ENCODE measurements around the gene ZFYVE26.

The ZFYVE26 gene

DNA sequence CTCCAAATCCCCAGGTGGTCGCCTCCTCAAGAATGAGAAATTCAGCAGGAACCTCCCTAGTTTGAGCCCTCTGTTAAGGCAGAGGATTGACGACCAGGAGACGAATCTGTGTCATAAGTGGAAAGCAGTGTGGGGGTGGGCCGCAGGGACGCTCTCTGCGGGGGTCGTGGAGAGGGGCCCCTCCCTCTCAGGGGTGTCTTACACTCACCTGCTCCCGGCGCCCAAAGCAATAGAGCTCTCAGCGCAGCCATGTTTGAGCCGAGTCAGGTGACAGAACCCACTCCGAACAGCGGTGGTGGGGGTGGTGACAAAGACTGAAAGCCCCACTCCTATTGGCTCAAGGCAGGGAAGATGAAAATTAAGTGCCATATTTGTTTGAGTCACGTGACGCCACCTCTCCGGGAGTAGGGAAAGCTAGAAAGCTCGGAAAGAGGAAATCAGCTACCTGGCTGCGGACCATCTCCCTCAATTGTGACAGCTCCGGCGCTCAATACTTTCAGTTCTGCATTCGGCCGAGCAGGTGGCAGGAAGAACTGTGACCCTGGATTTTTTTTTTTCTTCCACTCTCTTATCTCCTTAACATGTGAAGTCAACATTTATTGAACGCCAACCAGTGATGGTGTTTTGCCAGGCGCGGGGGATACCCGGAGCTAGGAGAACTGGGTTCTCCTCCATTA lies at the start of gene ZFYVE26:
Gene ZFYVE26 (minus strand): TSS at position 265 of the 677 bp plus-strand sequence. CDS start 627 bp downstream, outside the sequence.
- H3K27ac ChIP-seq (ENCODE audit: low read length): peak within 1 kb of the TSS; percentile 78
- no peaks in the 10 kb centered on the region for H3K27me3 ChIP-seq (ENCODE audit: control insufficient read depth in 1 of 2, insufficient read depth in 2 of 2, low read length in 2 of 2)
- H3K36me3 ChIP-seq (ENCODE audit: control insufficient read depth in 2 of 2, insufficient read depth in 2 of 2, low read length in 2 of 2): peaks cover 3 to 8% of the 10 kb centered on the region in 2 donors
- no peaks in the 10 kb centered on the region for H3K9me3 ChIP-seq (ENCODE audit: control insufficient read depth in 2 of 2, low read length in 2 of 2)
- H3K4me1 ChIP-seq (ENCODE audit: control insufficient read depth, insufficient read depth, low read length): peaks cover 22% of the 10 kb centered on the region
- peak within 1 kb of the TSS; percentile 59 to 86 for H3K9ac ChIP-seq (ENCODE audit: low read length in 2 of 2)
- peak within 1 kb of the TSS; percentile 89 to 94 for H3K4me3 ChIP-seq (ENCODE audit: low read length in 2 of 2)

DNA sequence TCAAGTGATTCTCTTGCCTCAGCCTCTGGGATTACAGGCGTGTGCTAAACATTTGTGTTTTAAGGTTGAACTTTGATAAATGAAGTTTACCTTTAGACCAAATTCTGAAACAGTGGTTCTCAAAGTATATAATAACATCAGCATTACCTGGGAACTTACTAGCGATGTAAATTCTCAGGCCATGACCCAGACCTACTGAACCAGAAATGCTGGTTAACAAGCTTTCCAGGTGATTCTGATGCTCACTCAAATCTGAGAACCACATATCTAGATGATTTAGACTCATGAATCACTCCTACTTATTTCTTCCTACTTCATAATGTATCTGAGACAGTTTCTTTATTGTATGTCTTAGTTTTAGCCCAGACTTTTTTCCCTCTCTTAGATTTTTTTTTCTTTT lies 46.8 kb upstream of the ZFYVE26 start:
- Histone ChIP-seq H3K27ac (ENCODE audit: low read length) (no peak overlapping the region), H3K9ac (ENCODE audit: low read length in 2 of 2) (no peak overlapping the region), H3K4me3 (ENCODE audit: low read length in 2 of 2) (no peak overlapping the region), H3K9me3 (ENCODE audit: control insufficient read depth in 2 of 2, low read length in 2 of 2) (no peaks in the 10 kb centered on the region), H3K27me3 (ENCODE audit: control insufficient read depth in 1 of 2, insufficient read depth in 2 of 2, low read length in 2 of 2) (no peaks in the 10 kb centered on the region), H3K36me3 (ENCODE audit: control insufficient read depth in 2 of 2, insufficient read depth in 2 of 2, low read length in 2 of 2) (no peaks in the 10 kb centered on the region), H3K4me1 (ENCODE audit: control insufficient read depth, insufficient read depth, low read length) (no peaks in the 10 kb centered on the region)

DNA sequence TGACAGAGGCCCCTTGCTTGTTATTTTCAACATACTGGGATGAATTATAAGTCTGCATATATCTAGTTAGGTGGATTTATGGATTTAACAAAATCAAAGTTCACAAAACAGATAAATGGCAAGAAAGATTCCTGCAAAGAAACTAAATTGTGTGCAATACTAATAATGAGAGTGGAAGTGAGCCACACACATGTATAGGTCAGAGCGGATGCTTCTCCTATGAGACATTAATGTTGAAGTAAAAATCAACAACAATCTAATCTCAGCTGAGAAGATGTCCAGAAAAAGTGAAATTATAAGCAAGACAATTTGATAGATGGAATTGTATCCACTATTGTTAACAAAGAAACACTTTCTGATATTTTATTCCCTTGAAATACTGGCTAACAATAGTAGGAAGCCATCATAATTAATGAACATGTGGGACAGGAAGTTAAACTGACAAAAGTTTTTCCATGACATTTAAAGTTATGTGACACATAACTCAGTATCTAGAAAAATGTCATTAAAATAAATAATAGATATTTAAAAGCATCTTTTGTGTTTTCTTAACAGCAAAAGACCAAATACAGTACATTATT lies 42.9 kb upstream of the ZFYVE26 start:
- Histone ChIP-seq H3K27ac (ENCODE audit: low read length) (no peak overlapping the region), H3K9ac (ENCODE audit: low read length in 2 of 2) (no peak overlapping the region), H3K4me3 (ENCODE audit: low read length in 2 of 2) (no peak overlapping the region), H3K36me3 (ENCODE audit: control insufficient read depth in 2 of 2, insufficient read depth in 2 of 2, low read length in 2 of 2) (no peaks in the 10 kb centered on the region), H3K27me3 (ENCODE audit: control insufficient read depth in 1 of 2, insufficient read depth in 2 of 2, low read length in 2 of 2) (no peaks in the 10 kb centered on the region), H3K4me1 (ENCODE audit: control insufficient read depth, insufficient read depth, low read length) (no peaks in the 10 kb centered on the region), H3K9me3 (ENCODE audit: control insufficient read depth in 2 of 2, low read length in 2 of 2) (no peaks in the 10 kb centered on the region)

DNA sequence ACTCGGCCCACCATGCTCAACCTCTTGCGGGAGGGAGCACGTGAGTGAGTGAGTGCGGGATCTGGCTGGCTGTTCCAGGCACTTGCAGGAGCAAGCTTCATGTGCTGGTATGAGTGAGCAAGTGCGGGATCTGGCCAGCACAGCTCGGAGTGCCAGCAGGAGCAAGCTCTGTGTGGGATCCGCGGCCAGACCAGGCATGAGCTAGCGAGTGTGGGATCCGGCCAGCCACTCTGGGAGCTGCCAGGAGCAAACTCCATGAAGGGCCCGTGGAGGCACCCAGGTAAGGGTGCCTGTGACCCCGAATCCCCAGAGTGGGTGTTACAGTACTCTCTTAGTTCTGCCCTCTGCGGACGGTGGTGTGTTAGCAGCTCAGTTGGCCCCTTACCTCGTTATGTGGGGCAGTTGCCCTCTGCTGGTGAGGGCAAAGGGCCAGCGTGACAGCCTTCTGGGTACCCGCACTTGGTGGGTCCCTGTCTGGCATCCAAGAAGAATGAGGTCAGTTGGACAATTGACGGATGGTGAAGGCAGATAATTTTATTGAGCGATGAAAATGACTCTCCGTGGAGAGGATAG lies 41.5 kb upstream of the ZFYVE26 start:
- no peaks in the 10 kb centered on the region for H3K4me1 ChIP-seq (ENCODE audit: control insufficient read depth, insufficient read depth, low read length)
- H3K27me3 ChIP-seq (ENCODE audit: control insufficient read depth in 1 of 2, insufficient read depth in 2 of 2, low read length in 2 of 2): no peaks in the 10 kb centered on the region
- H3K9me3 ChIP-seq (ENCODE audit: control insufficient read depth in 2 of 2, low read length in 2 of 2): no peaks in the 10 kb centered on the region
- H3K4me3 ChIP-seq (ENCODE audit: low read length in 2 of 2): no peak overlapping the region
- H3K36me3 ChIP-seq (ENCODE audit: control insufficient read depth in 2 of 2, insufficient read depth in 2 of 2, low read length in 2 of 2): no peaks in the 10 kb centered on the region
- H3K9ac ChIP-seq (ENCODE audit: low read length in 2 of 2): no peak overlapping the region
- no peak overlapping the region for H3K27ac ChIP-seq (ENCODE audit: low read length)

DNA sequence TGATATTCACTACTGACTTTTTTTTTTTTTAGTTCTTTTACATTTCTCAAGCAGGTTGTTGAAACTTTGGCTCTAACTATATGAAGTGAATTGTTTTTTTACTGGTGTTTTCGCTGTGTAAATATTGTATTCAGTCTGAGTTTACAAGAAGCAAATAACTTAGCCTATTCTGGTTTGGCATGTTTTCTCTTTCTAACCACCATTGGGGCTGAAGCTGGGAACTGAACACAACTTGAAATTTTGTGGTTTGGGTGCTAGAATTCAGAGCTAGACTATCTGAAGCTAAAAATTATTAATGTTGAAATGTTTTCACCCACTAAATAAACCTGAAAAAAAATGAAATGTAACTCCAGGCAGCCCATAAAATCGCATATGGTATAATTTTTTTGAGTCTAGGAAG lies 40.4 kb upstream of the ZFYVE26 start:
- Histone ChIP-seq H3K27ac (ENCODE audit: low read length) (no peak overlapping the region), H3K9ac (ENCODE audit: low read length in 2 of 2) (no peak overlapping the region), H3K4me3 (ENCODE audit: low read length in 2 of 2) (no peak overlapping the region), H3K36me3 (ENCODE audit: control insufficient read depth in 2 of 2, insufficient read depth in 2 of 2, low read length in 2 of 2) (no peaks in the 10 kb centered on the region), H3K4me1 (ENCODE audit: control insufficient read depth, insufficient read depth, low read length) (no peaks in the 10 kb centered on the region), H3K9me3 (ENCODE audit: control insufficient read depth in 2 of 2, low read length in 2 of 2) (no peaks in the 10 kb centered on the region), H3K27me3 (ENCODE audit: control insufficient read depth in 1 of 2, insufficient read depth in 2 of 2, low read length in 2 of 2) (no peaks in the 10 kb centered on the region)

DNA sequence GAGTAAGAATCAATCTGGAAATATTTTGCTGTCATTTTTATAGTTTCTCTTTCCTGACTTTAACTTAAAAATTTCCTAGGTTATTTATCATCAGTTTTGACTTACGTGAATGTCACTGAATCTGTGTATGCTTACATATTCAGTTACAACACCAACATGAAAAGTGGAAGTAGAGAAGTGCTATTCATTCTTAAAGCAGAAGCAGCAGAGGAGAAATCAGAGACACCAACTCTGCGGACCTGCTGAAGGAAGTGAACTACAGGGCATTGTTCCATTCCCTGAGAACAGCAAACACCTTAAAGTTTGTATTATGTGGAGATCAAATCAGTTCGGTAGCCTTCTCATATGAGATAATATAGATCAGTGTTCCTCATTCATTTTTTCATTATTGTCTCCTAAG lies 37.3 kb upstream of the ZFYVE26 start:
- H3K4me1 ChIP-seq (ENCODE audit: control insufficient read depth, insufficient read depth, low read length): no peaks in the 10 kb centered on the region
- H3K9me3 ChIP-seq (ENCODE audit: control insufficient read depth in 2 of 2, low read length in 2 of 2): no peaks in the 10 kb centered on the region
- H3K27ac ChIP-seq (ENCODE audit: low read length): no peak overlapping the region
- no peaks in the 10 kb centered on the region for H3K36me3 ChIP-seq (ENCODE audit: control insufficient read depth in 2 of 2, insufficient read depth in 2 of 2, low read length in 2 of 2)
- H3K9ac ChIP-seq (ENCODE audit: low read length in 2 of 2): no peak overlapping the region
- no peaks in the 10 kb centered on the region for H3K27me3 ChIP-seq (ENCODE audit: control insufficient read depth in 1 of 2, insufficient read depth in 2 of 2, low read length in 2 of 2)
- H3K4me3 ChIP-seq (ENCODE audit: low read length in 2 of 2): no peak overlapping the region

DNA sequence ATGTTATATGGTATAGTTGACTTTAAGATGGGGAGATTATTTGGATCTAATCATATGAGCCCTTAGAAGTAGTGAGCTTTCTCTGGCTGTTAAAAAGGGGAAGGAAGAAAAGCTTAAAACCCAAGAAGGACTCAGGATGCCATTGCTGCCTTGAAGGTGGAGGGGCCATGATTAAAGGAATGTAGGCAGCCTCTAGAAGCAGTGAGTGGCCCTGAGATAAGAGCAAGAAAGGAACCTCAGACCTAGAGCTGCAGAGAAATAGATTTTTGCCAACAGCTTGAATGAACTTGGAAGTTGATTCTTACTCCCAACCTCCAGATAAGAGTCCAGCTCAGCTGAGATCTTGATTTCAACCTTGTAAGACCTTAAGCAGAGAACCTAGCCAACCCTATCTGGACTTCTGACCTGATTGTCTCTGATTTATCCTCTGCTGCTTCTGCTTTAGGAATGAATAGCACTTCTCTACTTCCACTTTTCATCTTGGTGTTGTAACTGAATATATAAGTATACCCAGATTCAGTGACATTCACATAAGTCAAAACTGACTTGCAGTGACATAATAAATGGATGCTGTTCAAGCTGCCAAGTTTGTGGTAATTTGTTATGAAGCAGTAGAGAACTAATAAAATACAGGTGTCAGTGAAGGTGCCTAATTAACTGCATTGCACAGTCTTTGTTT lies 36.7 kb upstream of the ZFYVE26 start:
- Histone ChIP-seq H3K27me3 (ENCODE audit: control insufficient read depth in 1 of 2, insufficient read depth in 2 of 2, low read length in 2 of 2) (no peaks in the 10 kb centered on the region), H3K27ac (ENCODE audit: low read length) (no peak overlapping the region)

DNA sequence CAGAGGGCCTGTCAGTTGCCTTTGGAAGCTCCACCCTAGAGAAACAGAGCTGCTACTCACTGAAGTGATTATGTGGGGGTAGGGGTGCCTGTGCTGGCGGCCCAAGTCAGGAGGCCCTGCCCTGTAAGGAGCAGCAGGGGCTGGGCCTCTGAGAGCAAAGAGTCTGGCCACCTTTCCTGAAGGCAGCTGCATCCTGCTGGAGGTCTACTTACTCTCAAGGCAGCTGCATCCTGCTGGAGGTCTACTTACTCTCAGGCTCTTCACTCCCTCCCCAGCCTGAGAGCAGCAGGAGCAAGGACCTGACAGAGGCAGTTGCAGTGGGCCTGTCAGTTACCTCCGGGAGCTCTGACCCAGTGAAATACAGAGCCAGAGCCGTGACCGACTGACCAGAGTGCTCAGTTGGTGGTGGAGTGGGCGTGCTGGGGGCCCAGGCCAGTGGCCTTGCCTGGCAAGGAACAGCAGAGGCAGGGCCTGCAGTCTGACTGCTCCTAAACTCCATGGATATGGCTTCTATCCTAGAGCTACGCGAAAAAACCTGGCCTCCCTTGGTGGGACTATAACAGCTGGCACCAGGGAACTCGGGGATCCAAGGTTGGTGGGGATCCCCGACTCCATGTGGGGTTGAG lies 35.5 kb upstream of the ZFYVE26 start:
- H3K9ac ChIP-seq (ENCODE audit: low read length in 2 of 2): no peak overlapping the region
- no peaks in the 10 kb centered on the region for H3K4me1 ChIP-seq (ENCODE audit: control insufficient read depth, insufficient read depth, low read length)
- H3K36me3 ChIP-seq (ENCODE audit: control insufficient read depth in 2 of 2, insufficient read depth in 2 of 2, low read length in 2 of 2): no peaks in the 10 kb centered on the region
- H3K27me3 ChIP-seq (ENCODE audit: control insufficient read depth in 1 of 2, insufficient read depth in 2 of 2, low read length in 2 of 2): no peaks in the 10 kb centered on the region
- H3K9me3 ChIP-seq (ENCODE audit: control insufficient read depth in 2 of 2, low read length in 2 of 2): no peaks in the 10 kb centered on the region
- no peak overlapping the region for H3K4me3 ChIP-seq (ENCODE audit: low read length in 2 of 2)
- no peak overlapping the region for H3K27ac ChIP-seq (ENCODE audit: low read length)

More for the DNA sequence above, 36.7 kb upstream of the ZFYVE26 start:
- Histone ChIP-seq H3K4me1 (ENCODE audit: control insufficient read depth, insufficient read depth, low read length) (no peaks in the 10 kb centered on the region), H3K9me3 (ENCODE audit: control insufficient read depth in 2 of 2, low read length in 2 of 2) (no peaks in the 10 kb centered on the region), H3K36me3 (ENCODE audit: control insufficient read depth in 2 of 2, insufficient read depth in 2 of 2, low read length in 2 of 2) (no peaks in the 10 kb centered on the region), H3K9ac (ENCODE audit: low read length in 2 of 2) (no peak overlapping the region), H3K4me3 (ENCODE audit: low read length in 2 of 2) (no peak overlapping the region)

DNA sequence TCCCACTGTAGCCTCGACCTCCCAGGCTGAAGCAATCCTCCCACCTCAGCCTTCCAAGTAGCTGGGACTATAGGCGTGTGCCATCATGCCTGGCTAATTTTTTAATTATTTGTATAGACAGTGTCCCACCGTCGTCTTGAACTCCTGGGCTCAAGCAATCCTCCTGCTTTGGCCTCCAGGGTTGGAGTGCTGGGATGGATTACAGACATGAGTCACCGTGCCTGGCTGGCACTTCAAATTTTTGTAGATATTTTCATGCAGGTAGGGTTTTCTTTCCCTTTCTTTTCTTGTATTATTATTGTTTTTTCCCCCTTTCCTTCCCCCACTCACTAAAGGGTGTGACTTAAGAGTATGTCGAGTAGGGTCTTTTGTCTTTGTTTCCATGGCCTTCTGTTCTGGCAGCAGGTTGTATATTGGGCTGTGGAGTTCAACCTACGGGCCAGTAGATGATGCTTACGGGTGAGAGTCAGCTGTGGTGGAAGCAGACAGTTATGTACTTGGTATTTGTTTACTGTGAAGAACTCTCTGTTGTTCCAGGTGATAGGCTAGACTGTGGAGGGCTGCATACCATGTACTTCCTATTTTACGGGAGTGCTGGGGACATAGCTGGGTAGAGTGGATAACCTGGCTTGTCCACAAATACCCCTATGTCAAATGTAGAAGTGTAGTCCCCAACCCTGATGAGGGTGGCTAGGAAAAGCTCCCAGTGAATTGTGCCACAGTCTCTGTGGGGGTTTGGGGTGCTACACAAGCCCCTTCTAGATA lies 33.9 kb upstream of the ZFYVE26 start:
- H3K27ac ChIP-seq (ENCODE audit: low read length): no peak overlapping the region
- H3K4me1 ChIP-seq (ENCODE audit: control insufficient read depth, insufficient read depth, low read length): no peaks in the 10 kb centered on the region
- H3K9me3 ChIP-seq (ENCODE audit: control insufficient read depth in 2 of 2, low read length in 2 of 2): no peaks in the 10 kb centered on the region
- H3K27me3 ChIP-seq (ENCODE audit: control insufficient read depth in 1 of 2, insufficient read depth in 2 of 2, low read length in 2 of 2): no peaks in the 10 kb centered on the region
- no peak overlapping the region for H3K9ac ChIP-seq (ENCODE audit: low read length in 2 of 2)
- H3K36me3 ChIP-seq (ENCODE audit: control insufficient read depth in 2 of 2, insufficient read depth in 2 of 2, low read length in 2 of 2): no peaks in the 10 kb centered on the region
- no peak overlapping the region for H3K4me3 ChIP-seq (ENCODE audit: low read length in 2 of 2)

DNA sequence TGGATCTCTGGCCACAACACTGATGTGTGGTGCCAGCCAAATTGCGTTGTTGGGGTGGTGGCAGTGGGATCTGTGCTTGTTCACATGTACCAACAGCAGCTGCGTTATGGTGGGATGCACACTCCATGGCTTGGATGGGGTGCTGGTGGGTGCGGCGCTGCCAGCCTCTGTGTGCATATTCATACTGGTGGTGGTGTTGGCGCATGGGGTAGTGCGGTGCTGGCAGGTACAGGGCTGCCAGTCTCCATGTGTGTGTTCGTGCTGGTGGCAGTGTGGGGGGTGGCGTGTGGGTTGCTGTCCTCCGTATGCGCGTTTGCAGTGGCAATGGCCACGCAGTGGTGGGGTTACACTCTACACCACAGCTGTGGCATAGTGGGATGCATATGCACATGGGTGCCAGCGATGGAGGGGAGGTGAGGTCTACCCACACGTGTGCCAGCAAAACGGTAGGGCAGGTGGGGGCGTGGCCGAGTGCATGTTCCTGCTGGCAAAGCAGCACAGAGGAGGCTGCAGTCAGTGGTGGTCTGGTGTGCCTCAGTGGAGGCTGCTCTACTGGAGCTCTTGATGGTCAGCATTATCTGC lies 29.7 kb upstream of the ZFYVE26 start:
- Histone ChIP-seq H3K27ac (ENCODE audit: low read length) (no peak overlapping the region), H3K36me3 (ENCODE audit: control insufficient read depth in 2 of 2, insufficient read depth in 2 of 2, low read length in 2 of 2) (no peaks in the 10 kb centered on the region), H3K27me3 (ENCODE audit: control insufficient read depth in 1 of 2, insufficient read depth in 2 of 2, low read length in 2 of 2) (no peaks in the 10 kb centered on the region), H3K4me1 (ENCODE audit: control insufficient read depth, insufficient read depth, low read length) (no peaks in the 10 kb centered on the region), H3K9ac (ENCODE audit: low read length in 2 of 2) (no peak overlapping the region), H3K4me3 (ENCODE audit: low read length in 2 of 2) (no peak overlapping the region), H3K9me3 (ENCODE audit: control insufficient read depth in 2 of 2, low read length in 2 of 2) (no peaks in the 10 kb centered on the region)

Measured in stomach smooth muscle (tissue), 2 donors.